HTERT RPE-1 (cell line): Measurements from ENCODE around the gene TMEM8B.
"Not testable (repeated sequence)": the region's sequence is repeated elsewhere in the genome, so short reads cannot be mapped to it uniquely, and the experiment has no call there.

ENCODE experiments used
- in situ Hi-C: fragments of 300-500 bp; cut with MboI; formaldehyde crosslinking; loops from 4 replicates; pipeline ENCODE4 v1.14.3; 2020; ENCODE audit warnings: low sequenced_read_pairs

Gene TMEM8B

GRCh38 chr9:35861161-35861897 is 32.3 kb downstream of the TMEM8B start:
- in situ Hi-C loops: no loop called here

GRCh38 chr9:35862328-35862727 is 33.3 kb downstream of the TMEM8B start:
- in situ Hi-C loops: no loop called here

GRCh38 chr9:35863583-35863982 is 34.6 kb downstream of the TMEM8B start:
- in situ Hi-C loops: no loop called here

- in situ Hi-C loops: no loop called here
These were observed 35.7 kb downstream of the TMEM8B start for GRCh38 chr9:35864695-35865255.

- in situ Hi-C loops: no loop called here
These were observed 38.5 kb downstream of the TMEM8B start for GRCh38 chr9:35867538-35867937.

- in situ Hi-C loops: no loop called here
These were observed 39.9 kb downstream of the TMEM8B start for GRCh38 chr9:35868933-35869332.

- in situ Hi-C loops: no loop called here
These were observed 40.7 kb downstream of the TMEM8B start for GRCh38 chr9:35869621-35870216.

- in situ Hi-C loops: no loop called here
These were observed 41.4 kb downstream of the TMEM8B start, which contains the start of gene OR13J1 for GRCh38 chr9:35870351-35870923. TSS of gene OR13J1 (minus strand) at chr9:35870401. CDS start at chr9:35870401, 0 bp downstream.

- in situ Hi-C loops: no loop called here
These were observed 42.5 kb downstream of the TMEM8B start for GRCh38 chr9:35871545-35871944.

- in situ Hi-C loops: no loop called here
These were observed 43.5 kb downstream of the TMEM8B start for GRCh38 chr9:35872505-35872904.

- in situ Hi-C loops: no loop called here
These were observed 53.3 kb downstream of the TMEM8B start for GRCh38 chr9:35882263-35882848.

GRCh38 chr9:35882996-35883395 is 54.0 kb downstream of the TMEM8B start:
- in situ Hi-C loops: no loop called here

GRCh38 chr9:35884908-35885307 is 55.9 kb downstream of the TMEM8B start:
- in situ Hi-C loops: not testable (repeated sequence)

GRCh38 chr9:35891646-35892045 is 62.6 kb downstream of the TMEM8B start:
- in situ Hi-C loops: no loop called here

GRCh38 chr9:35892051-35892450 is 63.0 kb downstream of the TMEM8B start:
- in situ Hi-C loops: no loop called here

GRCh38 chr9:35896570-35896969 is 67.5 kb downstream of the TMEM8B start:
- in situ Hi-C loops: no loop called here

- in situ Hi-C loops: not testable (repeated sequence)
These were observed 68.5 kb downstream of the TMEM8B start for GRCh38 chr9:35897376-35898099.

GRCh38 chr9:35898337-35898736 is 69.3 kb downstream of the TMEM8B start:
- in situ Hi-C loops: no loop called here

GRCh38 chr9:35899021-35899420 is 70.0 kb downstream of the TMEM8B start:
- in situ Hi-C loops: no loop called here

GRCh38 chr9:35903049-35903448 is 74.0 kb downstream of the TMEM8B start:
- in situ Hi-C loops: no loop called here

- in situ Hi-C loops: no loop called here
These were observed 75.3 kb downstream of the TMEM8B start for GRCh38 chr9:35904338-35904737.
